GM12872 (cell line): Measurements from ENCODE around the gene MTMR10.

Source experiments
- TF ChIP-seq, protein P1 (sequence below): IDR thresholded peaks from 3 replicates; pipeline ENCODE4 v1.5.1; 2011; ENCODE audit warnings: low read depth, mild to moderate bottlenecking, low read length, moderate library complexity; ENCODE audit not compliant: insufficient read depth

The MTMR10 gene

DNA sequence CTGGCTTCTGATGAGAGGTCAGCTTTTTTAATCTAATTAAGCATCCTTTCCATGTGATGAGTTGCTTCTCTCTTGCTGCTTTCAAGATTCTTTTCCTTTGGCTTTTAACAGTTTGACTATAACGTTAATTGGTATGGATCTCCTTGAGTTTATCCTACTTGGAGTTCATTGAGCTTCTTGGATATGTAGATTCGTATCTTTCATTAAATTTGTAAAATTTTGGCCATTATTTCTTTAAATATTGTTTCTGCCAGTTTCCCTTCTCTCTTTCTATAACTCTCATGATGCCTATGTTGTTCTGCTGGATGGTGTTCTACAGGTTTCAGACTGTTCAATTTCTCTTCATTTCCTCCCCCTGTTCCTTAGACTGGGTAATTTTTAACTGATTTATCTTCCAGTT is 21.0 kb upstream of the MTMR10 start:
- TF ChIP-seq, protein P1, sequence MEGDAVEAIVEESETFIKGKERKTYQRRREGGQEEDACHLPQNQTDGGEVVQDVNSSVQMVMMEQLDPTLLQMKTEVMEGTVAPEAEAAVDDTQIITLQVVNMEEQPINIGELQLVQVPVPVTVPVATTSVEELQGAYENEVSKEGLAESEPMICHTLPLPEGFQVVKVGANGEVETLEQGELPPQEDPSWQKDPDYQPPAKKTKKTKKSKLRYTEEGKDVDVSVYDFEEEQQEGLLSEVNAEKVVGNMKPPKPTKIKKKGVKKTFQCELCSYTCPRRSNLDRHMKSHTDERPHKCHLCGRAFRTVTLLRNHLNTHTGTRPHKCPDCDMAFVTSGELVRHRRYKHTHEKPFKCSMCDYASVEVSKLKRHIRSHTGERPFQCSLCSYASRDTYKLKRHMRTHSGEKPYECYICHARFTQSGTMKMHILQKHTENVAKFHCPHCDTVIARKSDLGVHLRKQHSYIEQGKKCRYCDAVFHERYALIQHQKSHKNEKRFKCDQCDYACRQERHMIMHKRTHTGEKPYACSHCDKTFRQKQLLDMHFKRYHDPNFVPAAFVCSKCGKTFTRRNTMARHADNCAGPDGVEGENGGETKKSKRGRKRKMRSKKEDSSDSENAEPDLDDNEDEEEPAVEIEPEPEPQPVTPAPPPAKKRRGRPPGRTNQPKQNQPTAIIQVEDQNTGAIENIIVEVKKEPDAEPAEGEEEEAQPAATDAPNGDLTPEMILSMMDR, result no peak

- TF ChIP-seq, protein P1, result no peak
Measured at GRCh38 chr15:31010036-31010435, 18.6 kb upstream of the MTMR10 start.

GRCh38 chr15:31005660-31006059 is 14.2 kb upstream of the MTMR10 start:
- TF ChIP-seq, protein P1, result no peak

DNA sequence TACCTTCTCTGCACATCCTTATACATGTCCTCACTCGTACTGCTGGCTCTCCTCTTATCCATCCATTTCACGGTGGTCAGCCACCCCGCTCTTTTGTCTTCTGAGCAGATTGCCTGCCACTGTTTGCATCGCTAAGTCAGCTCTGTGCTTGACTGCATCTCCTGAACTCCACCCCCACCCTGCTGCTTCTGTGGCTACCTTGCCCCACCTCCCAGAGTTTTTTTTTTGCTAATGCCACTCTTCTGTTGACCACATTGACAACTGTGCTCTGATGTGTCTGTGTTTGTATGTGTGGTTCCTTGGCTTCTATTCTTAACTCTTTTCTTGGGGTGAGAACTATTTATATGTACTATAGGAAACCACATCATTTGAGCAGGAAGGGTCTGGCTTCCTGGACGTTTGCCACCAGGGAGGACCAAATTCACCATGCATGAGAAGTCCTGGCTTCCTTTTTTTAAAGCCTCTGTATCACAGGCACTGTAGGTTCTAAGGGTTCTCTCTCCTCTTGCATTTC is 12.8 kb upstream of the MTMR10 start:
- TF ChIP-seq, protein P1, result no peak

GRCh38 chr15:31001702-31002101 is 10.3 kb upstream of the MTMR10 start:
- TF ChIP-seq, protein P1, result no peak

- TF ChIP-seq, protein P1, result no peak
Measured at GRCh38 chr15:30999729-31000128, 8.3 kb upstream of the MTMR10 start.

DNA sequence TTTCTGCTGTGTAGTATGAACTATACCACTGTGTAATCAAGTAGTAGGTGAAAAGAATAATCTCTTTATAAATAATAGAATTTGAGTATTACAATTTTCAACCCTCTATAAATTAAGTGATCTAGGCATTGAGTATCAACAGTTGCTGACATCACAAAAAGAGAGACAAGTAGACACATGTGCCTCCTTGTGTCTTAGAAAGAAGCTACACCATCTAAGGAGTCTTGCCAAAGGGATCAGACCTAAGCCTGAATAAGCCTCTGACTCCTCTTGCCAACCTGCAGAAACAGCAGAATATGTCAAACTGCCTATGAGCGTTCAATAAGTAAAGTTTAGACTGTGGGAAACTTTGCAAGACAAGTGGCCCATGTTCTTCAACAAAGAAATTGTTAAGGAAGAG is 5.8 kb upstream of the MTMR10 start:
- TF ChIP-seq, protein P1, result no peak
